ENCODE data around the gene OPRL1.

OPRL1 gene

DNA sequence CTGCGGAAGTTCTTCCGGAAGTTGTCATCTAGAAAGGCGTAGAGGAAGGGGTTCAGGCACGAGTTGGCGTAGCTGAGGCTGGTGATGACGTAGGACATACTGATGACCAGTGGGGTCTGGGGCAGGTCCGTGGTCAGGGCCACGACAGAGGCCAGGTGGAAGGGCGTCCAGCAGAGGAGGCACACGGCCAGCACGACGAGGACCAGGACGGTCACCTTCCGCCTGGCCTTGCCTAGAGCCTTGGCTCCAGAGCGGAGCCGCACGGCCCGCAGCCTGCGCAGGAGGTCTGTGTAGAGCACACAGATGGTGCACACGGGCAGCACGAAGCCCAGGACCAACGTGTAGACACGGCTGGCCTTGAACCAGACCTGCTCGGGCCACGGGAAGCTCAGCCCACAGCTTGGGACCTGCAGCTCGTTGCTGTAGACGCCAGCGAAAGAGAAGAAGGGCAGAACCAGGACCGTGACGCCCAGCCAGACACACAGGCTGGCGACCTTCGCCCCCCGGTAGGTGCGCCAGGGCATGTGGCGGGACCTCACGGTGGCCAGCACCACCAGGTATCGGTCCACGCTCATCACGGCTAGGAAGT lies 26.1 kb downstream of the OPRL1 start:
- TF ChIP-seq, protein P1, sequence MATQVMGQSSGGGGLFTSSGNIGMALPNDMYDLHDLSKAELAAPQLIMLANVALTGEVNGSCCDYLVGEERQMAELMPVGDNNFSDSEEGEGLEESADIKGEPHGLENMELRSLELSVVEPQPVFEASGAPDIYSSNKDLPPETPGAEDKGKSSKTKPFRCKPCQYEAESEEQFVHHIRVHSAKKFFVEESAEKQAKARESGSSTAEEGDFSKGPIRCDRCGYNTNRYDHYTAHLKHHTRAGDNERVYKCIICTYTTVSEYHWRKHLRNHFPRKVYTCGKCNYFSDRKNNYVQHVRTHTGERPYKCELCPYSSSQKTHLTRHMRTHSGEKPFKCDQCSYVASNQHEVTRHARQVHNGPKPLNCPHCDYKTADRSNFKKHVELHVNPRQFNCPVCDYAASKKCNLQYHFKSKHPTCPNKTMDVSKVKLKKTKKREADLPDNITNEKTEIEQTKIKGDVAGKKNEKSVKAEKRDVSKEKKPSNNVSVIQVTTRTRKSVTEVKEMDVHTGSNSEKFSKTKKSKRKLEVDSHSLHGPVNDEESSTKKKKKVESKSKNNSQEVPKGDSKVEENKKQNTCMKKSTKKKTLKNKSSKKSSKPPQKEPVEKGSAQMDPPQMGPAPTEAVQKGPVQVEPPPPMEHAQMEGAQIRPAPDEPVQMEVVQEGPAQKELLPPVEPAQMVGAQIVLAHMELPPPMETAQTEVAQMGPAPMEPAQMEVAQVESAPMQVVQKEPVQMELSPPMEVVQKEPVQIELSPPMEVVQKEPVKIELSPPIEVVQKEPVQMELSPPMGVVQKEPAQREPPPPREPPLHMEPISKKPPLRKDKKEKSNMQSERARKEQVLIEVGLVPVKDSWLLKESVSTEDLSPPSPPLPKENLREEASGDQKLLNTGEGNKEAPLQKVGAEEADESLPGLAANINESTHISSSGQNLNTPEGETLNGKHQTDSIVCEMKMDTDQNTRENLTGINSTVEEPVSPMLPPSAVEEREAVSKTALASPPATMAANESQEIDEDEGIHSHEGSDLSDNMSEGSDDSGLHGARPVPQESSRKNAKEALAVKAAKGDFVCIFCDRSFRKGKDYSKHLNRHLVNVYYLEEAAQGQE (IDR thresholded peaks at IDR 0.05; ENCODE audit: insufficient read depth in 1 of 2, low read depth in 2 of 2, low read length in 2 of 2) = no peak
- TF ChIP-seq POLR2AphosphoS5 (IDR thresholded peaks at IDR 0.05; ENCODE audit: low read depth, low read length) (no peak), FOXP2 (optimal IDR thresholded peaks at IDR 0.05; ENCODE audit: borderline replicate concordance, extremely low read depth, extremely low read length, insufficient read depth) (no peak), TAF1 (IDR thresholded peaks at IDR 0.05; ENCODE audit: borderline replicate concordance, insufficient read depth, low read length) (no peak), SIN3A (IDR thresholded peaks at IDR 0.05; ENCODE audit: borderline replicate concordance, insufficient read depth, low read length) (no peak)

DNA sequence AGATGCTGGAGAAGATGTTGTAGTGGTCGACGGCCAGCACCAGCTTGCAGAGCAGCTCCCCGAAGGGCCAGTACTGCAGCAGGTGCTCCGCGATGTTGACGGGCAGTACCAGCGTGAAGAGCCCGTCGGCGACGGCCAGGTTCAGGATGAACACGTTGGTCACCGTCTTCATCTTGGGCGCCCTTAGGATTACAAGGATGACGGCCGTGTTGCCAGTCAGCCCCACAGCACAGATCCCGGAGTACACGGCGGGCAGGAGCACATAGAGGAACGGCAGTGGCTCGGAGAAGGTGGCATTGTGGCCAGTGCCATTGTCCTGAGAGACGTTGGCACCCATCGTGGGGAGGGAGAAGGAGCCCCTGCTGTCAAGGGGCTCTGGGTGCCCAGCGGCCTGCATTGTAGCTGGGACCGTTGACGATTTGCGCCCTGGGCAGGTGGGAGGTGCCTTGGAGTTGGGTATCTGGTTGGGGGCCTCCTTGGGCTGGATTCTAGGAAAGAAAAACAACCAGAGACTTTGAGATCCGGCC lies 26.6 kb downstream of the OPRL1 start:
- no peak for TF ChIP-seq POLR2AphosphoS5 (IDR thresholded peaks at IDR 0.05; ENCODE audit: low read depth, low read length)
- TF ChIP-seq FOXP2 (optimal IDR thresholded peaks at IDR 0.05; ENCODE audit: borderline replicate concordance, extremely low read depth, extremely low read length, insufficient read depth) = no peak
- TF ChIP-seq, protein P1 (IDR thresholded peaks at IDR 0.05; ENCODE audit: insufficient read depth in 1 of 2, low read depth in 2 of 2, low read length in 2 of 2) = no peak
- no peak for TF ChIP-seq TAF1 (IDR thresholded peaks at IDR 0.05; ENCODE audit: borderline replicate concordance, insufficient read depth, low read length)
- no peak for TF ChIP-seq SIN3A (IDR thresholded peaks at IDR 0.05; ENCODE audit: borderline replicate concordance, insufficient read depth, low read length)

DNA sequence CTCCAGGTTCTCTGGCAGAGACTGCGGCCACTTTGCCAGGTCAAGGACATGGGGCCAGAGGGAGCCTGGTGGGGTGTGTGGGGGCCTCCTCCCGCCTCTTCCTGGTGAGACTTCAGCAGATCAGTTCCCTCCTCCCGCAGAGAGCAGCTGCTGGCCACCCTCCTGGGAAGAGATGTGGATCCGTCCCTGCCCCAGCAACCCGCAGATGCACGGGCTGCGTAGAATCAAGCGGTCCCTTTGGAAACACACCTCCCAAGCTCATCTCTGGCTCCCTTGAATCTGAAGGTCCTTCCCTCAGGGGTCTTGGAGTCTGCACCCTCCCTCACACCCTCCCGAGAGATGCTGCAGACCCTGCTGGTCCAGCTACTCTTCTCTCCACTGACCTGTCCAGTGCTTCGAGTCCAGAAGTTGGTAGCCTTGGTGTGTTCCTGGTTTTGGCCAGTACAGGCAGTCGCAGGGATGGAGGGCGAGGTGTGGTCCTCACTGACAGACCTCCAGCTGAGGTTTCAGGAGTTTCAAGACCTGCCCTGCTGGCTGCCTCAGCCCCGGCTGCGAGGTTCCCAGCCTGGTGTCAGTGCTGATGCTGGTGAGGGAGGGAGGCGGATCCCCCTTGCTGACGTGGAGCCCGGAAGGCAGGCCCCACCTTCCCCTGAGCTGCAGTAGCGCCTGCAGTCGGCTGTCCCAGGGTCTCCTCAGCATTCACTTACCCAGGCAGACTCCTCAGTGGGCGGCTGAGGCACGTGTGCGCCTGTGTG lies 27.3 kb downstream of the OPRL1 start, which contains the start of gene NPBWR2:
Gene NPBWR2, minus strand, starts transcription at position 585 of the 755 bp plus-strand sequence. CDS start 734 bp downstream, outside the sequence.
- TF ChIP-seq, protein P1 (IDR thresholded peaks at IDR 0.05; ENCODE audit: insufficient read depth in 1 of 2, low read depth in 2 of 2, low read length in 2 of 2) = no peak
- TF ChIP-seq FOXP2 (optimal IDR thresholded peaks at IDR 0.05; ENCODE audit: borderline replicate concordance, extremely low read depth, extremely low read length, insufficient read depth) (no peak), SIN3A (IDR thresholded peaks at IDR 0.05; ENCODE audit: borderline replicate concordance, insufficient read depth, low read length) (no peak), POLR2AphosphoS5 (IDR thresholded peaks at IDR 0.05; ENCODE audit: low read depth, low read length) (no peak), TAF1 (IDR thresholded peaks at IDR 0.05; ENCODE audit: borderline replicate concordance, insufficient read depth, low read length) (no peak)

DNA sequence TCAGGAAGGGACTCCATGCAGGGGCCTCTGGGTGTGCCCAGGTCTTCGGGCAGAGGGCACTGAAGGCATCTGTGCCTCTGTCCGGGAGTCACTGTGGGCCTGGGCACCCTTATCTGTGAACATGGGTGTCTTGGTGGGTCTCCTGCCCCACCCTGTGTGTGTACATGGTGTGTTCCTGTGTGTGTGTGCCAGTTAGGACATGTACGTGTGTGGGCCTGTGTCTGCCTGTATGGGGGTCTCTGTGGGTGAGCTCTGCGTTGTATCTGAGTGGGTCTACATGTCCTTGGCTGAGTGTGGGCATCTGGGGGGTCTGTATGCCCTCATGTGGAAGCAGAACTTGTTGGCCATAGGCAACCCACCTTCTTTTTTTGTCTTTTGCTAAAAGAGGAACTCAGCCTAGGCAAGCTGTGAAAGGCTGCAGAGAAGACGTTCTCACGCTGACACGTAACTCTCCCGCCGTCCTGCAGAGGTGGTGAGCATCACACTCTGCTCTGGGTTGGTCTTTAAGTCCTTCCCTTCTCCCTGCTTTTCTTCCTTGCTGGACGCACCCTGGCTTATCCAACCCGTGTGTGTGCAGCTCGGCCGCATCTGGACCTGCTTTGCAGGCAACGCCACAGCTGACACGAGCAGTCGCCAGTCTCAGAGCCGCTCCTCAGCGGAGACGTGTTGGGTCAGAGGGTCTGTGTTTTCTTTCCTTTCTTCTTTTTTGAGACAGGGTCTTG lies 28.0 kb downstream of the OPRL1 start:
- TF ChIP-seq POLR2AphosphoS5 (IDR thresholded peaks at IDR 0.05; ENCODE audit: low read depth, low read length) (no peak), TAF1 (IDR thresholded peaks at IDR 0.05; ENCODE audit: borderline replicate concordance, insufficient read depth, low read length) (no peak), SIN3A (IDR thresholded peaks at IDR 0.05; ENCODE audit: borderline replicate concordance, insufficient read depth, low read length) (no peak), FOXP2 (optimal IDR thresholded peaks at IDR 0.05; ENCODE audit: borderline replicate concordance, extremely low read depth, extremely low read length, insufficient read depth) (no peak)
- TF ChIP-seq, protein P1 (IDR thresholded peaks at IDR 0.05; ENCODE audit: insufficient read depth in 1 of 2, low read depth in 2 of 2, low read length in 2 of 2) = no peak
